NCI-H2227 (cell line): ENCODE results near the gene APBB3.
"Not testable (repeated sequence)": the region's sequence is repeated elsewhere in the genome, so short reads cannot be mapped to it uniquely, and the experiment has no call there.

Experiments used
- DNase-seq: peaks from one replicate; lab custom pipeline; 2025; ENCODE audit not compliant: unreplicated experiment; lab: John Stamatoyannopoulos, UW

The APBB3 gene, protein sequence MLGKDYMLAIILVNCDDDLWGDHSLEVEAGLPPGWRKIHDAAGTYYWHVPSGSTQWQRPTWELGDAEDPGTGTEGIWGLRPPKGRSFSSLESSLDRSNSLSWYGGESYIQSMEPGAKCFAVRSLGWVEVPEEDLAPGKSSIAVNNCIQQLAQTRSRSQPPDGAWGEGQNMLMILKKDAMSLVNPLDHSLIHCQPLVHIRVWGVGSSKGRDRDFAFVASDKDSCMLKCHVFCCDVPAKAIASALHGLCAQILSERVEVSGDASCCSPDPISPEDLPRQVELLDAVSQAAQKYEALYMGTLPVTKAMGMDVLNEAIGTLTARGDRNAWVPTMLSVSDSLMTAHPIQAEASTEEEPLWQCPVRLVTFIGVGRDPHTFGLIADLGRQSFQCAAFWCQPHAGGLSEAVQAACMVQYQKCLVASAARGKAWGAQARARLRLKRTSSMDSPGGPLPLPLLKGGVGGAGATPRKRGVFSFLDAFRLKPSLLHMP

DNA sequence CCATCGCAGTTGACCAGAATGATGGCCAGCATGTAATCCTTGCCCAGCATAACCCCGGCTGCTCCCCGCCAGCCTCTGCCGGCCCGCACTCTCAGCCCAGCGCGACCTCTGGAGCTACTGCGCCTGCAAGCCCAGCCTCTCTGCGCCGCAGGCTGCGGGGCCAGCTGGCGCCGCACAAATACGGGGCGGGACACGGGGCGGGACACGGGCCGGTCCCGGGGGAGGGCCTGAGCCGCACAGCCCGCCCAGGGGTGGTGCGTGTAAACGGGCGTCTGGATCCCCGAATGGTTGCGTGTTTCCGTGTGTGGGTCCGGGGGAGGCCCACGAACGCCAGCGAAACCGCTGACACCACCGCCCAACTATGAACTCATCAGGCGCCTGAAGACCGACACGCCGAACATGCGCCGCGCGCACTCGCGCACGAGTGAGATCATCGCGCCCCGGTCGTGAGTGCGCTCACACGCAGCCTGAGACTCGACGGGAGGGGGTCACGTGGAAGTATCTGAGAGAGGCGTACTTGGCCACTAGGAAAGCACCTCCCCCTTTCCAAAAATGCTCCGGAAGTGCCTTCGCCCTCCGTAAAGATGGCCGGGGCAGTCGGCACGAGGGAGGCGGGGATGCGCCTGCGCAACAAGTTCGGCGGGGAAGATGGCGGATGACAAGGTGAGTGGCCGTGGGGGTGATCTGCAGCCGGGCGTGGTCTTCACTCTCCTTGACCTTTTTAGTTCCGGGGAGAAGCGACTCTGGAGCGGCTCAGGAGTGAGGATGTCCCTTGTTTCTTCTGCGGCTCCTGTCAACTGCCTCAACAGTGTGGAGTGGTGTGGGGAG, at the start of gene APBB3, which contains the start of gene SLC35A4:
Gene APBB3, minus strand, starts transcription at position 403 of the 828 bp plus-strand sequence. Its CDS starts 353 bp downstream, at position 50.
Gene SLC35A4, plus strand, starts transcription at position 633 of the 828 bp plus-strand sequence. CDS start 2,342 bp downstream, outside the sequence.
- DNase-seq: peak; percentile 97

DNA sequence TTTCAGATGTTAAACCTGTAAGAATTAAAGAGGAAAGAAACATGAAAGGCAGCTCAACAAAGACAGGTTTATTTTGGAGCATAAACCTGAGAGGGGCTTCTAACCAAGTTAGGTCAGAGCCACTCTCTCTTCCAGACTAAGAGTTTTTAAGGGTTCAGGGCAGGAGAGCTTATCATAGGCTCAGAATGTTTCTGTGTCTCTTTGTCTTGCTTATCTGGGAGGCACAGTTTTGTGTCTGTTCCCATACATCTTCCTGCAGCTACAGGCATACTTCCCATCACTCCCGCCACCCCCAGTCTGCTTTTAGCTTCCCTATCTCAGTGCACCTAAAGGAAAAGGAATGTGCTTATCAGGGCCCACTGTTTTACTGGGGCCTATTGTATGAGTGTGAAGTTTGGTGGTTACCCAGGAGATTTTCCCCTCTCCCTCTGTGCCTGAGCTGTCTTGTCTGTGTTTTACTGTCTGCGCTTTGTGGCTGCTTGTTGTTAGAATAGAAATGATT, 46.7 kb upstream of the APBB3 start:
- no peak for DNase-seq

GRCh38 chr5:140609126-140609525, 44.7 kb upstream of the APBB3 start:
- DNase-seq: no peak

DNA sequence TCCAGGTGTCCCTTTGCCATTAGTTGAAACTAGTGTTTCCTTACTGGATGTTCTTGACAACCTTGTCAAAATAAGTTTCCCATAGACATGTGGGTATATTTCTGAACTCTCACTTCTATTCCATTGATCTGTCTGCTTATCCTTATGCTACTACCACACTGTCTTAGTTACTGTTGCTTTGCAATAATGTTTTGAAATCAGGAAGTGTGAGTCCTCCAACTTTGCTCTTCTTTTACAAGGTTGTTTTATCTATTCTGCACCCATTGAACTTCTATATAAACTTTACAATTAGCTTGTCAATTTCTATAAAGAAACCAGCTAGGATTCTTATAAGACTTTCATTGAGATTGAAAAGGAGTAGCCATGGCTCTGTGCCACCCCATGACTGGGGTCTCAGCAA, 44.3 kb upstream of the APBB3 start:
- DNase-seq: no peak

DNA sequence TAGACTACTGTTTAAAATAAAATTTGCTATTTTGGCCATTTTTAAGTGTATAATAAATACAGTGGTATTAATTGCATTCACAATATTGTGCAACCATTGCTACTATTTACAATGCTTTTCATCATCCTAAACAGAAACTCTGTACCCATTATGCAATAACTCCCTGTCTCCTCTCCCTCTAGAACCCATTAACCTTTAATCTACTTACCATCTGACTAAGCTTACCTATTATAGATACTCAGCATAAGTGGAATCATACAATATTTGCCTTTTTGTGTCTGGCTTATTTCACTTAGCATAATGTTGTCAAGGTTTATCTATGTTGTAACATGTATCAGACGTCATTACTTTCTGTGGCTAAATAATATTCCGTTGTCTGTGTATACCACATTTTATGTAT, 42.6 kb upstream of the APBB3 start:
- no peak for DNase-seq

DNA sequence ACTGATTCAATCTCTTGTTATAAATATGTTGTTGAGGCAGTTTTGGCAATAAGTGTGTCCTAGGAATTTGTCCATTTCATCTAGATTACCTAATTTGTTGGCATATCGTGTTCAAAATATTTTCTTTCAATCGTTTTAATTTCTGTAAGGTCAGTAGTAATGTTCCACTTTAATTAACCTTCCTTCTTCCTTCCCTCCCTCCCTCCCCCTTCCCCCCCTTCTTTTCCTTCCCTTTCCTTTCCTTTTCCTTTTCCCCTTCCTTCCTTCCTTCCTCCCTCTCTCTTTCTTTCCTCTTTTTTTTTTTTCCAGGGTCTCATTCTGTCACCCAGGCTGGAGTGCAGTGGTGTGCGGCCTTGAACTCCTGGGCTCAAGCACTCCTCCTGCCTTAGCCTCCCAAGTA, 41.5 kb upstream of the APBB3 start:
- no peak for DNase-seq

DNA sequence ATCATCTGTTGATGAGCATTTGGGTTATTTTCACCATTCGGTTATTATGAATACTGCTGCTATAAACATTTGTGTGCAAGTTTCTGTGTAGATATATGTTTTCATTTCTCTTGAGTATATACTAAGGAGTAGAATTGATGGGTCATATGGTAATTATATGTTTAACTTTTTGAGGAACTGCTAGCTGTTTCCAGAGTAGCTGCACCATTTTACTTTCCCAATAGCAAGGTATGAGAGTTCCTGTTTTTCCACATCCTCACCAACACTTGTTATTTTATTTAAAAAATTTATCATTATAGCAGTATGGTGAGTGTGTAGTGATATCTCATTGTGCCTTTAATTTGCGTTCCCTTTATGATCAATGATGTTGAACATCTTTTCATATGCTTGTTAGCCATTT, 39.3 kb upstream of the APBB3 start:
- DNase-seq: no peak

DNA sequence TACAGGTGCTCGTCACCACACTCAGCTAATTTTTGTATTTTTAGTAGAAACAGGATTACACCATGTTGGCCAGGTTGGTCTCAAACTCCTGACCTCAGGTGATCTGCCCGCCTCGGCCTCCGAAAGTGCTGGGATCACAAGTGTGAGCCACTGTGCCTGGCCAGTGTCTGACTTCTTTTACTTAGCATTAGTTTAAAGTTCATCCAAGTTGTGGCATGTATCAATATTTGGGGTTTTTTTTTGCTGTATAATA, 39.0 kb upstream of the APBB3 start:
- DNase-seq: not testable (repeated sequence)

GRCh38 chr5:140602147-140602546, 37.7 kb upstream of the APBB3 start:
- no peak for DNase-seq

GRCh38 chr5:140600096-140600495, 35.7 kb upstream of the APBB3 start:
- DNase-seq: no peak

DNA sequence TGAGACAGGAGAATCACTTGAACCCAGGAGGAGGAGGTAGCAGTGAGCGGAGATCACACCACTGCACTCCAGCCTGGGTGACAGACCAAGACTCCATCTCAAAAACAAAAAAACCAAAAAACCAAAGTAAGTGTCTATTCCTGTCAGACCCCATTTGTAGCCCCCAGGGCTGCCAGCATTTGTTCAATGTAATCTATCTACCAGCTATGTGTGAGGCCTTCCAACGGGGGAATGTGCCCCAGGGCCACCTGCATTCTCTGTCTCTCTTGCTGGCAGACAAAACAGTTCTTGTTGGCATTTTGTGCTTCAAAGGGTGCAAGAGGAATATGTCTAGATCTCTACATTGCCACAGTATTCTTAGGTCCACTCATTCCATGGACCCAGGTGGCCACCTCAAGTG, 34.4 kb upstream of the APBB3 start:
- no peak for DNase-seq

- no peak for DNase-seq
Measured at GRCh38 chr5:140596321-140596741, 31.9 kb upstream of the APBB3 start.

DNA sequence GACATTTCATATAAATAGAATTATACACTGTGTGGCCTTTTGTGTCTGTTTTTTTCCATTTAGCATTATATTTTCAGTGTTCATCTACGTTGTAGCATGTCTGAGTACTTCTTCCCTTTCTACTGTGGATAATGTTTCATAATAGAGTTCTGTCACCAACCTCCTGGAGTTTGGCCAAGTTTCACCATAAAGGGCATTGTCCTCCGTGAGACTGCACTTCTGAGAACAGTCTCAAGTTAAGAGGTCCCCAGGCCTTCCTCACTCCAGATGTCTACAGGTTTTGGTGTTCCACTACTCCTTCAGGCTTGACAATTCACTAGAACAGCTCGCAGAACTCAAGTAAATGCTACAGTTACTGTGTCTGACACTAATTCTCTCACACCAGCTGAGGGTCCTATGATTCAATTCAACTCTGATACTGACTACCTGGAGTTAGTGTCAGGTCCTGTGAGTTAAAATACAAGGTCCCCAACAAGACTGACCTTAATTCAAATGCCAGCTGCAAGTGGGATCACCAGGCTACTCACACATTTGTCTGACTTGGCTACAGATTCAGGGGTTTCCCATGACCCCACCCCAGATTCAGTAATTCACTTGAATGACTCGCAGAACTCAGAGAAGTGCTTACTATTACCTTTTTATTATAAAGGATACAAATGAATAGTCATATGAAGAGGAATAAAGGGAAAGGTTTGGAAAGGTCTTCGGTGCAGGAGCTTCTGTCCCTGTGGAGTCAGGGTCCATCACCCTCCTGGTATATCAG, 31.3 kb upstream of the APBB3 start:
- no peak for DNase-seq

GRCh38 chr5:140594169-140594568, 29.8 kb upstream of the APBB3 start:
- DNase-seq: no peak

DNA sequence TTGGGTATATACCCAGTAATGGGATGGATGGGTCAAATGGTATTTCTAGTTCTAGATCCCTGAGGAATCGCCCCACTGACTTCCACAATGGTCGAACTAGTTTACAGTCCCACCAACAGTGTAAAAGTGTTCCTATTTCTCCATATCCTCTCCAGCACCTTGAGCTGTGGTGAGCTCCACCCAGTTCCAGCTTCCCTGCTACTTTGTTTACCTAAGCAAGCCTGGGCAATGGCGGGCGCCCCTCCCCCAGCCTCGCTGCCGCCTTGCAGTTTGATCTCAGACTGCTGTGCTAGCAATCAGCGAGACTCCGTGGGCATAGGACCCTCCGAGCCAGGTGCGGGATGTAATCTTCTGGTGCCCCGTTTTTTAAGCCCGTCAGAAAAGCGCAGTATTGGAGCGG, 28.7 kb upstream of the APBB3 start:
- DNase-seq: not testable (repeated sequence)

DNA sequence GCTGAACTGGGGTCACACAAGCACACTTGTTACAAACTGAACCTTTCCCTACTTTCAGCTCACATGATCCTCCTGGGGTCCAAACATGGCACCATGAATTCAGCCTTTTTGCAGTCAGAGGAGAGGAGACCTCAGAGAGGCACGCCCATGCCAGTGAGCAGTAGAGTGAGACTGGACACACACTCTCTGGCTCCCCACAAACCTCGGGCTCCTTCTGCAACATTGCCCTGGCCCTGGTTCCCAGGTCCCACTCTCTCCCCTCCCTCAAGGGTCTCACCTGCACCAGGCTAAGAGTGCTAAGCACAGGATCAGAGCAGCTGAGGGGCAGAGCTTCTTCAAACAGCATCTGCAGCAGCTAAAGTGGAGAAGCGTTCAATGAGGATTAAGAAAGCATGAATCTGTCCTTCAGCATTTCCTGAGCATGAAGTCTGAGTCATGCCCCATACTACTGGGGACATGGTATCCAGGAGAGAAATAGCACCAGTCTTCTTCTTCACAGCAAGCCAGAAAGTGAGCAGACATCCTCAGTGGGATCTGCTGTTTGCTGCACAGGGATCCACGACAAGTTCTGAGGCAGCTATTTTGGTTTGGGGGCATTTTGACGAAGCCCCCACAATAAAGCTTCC, 27.5 kb upstream of the APBB3 start:
- no peak for DNase-seq

- DNase-seq: no peak
Measured at GRCh38 chr5:140590861-140591260, 26.5 kb upstream of the APBB3 start.

GRCh38 chr5:140588311-140589070, 24.1 kb upstream of the APBB3 start:
- no peak for DNase-seq

GRCh38 chr5:140587495-140587894, 23.1 kb upstream of the APBB3 start:
- DNase-seq: no peak

DNA sequence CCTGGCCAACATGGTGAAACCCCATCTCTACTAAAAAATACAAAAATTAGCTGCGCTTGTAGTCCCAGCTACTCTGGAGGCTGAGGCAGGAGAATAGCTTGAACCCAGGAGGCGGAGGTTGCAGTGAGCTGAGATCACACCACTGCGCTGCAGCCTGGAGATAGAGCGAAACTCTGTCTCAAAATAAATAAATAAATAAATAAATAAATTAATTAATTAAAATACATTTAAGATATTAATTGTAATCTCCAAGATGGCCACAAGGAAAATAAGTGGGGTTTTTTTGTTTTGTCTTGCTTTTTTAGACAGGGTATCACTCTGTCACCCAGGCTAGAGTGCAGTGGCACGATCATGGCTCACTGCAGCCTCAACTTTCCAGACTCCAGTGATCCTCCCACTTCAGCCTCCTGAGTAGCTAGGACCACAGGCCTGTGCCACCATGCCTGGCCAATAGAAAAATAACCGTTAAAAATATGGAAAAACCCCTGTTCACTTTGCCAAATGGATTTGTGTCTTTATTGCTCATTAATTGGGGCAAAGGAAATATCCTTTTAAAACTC, 14.9 kb upstream of the APBB3 start:
- DNase-seq: not testable (repeated sequence)
